Neural progenitor cell (in vitro differentiated cells): ENCODE results near the gene SCMH1. TPM values are rescaled to one million over a fixed set of nuclear protein-coding genes. Genes with fewer than 3 reads are reported as not detected.

Source experiments
- DNase-seq: peaks from one replicate; pipeline ENCODE4 v3.0.0-alpha.2; 2016; ENCODE audit warnings: low spot score
- H2AFZ ChIP-seq: fragments of 200-600 bp; sonication (generic); replicated peaks from 2 replicates; pipeline ENCODE4 v1.6.1; 2016; ENCODE audit warnings: antibody characterized with exemption
- H3F3A ChIP-seq: fragments of 200-600 bp; sonication (generic); 2 replicates; pipeline ENCODE4 v1.6.1; 2016; ENCODE audit warnings: antibody characterized with exemption, low read depth
- H3K27ac ChIP-seq: fragments of 200-600 bp; sonication (generic); 2 replicates; pipeline ENCODE4 v1.5.1; 2016; ENCODE audit warnings: mild to moderate bottlenecking
- H3K27me3 ChIP-seq: fragments of 200-600 bp; sonication (generic); 2 replicates; pipeline ENCODE4 v1.6.1; 2016; ENCODE audit warnings: mild to moderate bottlenecking, moderate library complexity
- H3K36me3 ChIP-seq: fragments of 200-600 bp; sonication (generic); 2 replicates; pipeline ENCODE4 v1.5.1; 2016
- H3K4me1 ChIP-seq: fragments of 200-600 bp; sonication (generic); 2 replicates; pipeline ENCODE4 v1.6.1; 2016; ENCODE audit warnings: mixed run types
- H3K4me2 ChIP-seq: fragments of 200-600 bp; sonication (generic); 2 replicates; pipeline ENCODE4 v1.6.1; 2016
- H3K4me3 ChIP-seq: fragments of 200-600 bp; sonication (generic); 2 replicates; pipeline ENCODE4 v1.5.1; 2016
- H3K79me2 ChIP-seq: fragments of 200-600 bp; sonication (generic); 2 replicates; pipeline ENCODE4 v1.6.1; 2016; ENCODE audit warnings: low read depth
- H3K9ac ChIP-seq: fragments of 200-600 bp; sonication (generic); 2 replicates; pipeline ENCODE4 v1.6.1; 2016
- H3K9me3 ChIP-seq: fragments of 200-600 bp; sonication (generic); 2 replicates; pipeline ENCODE4 v1.5.1; 2016; ENCODE audit warnings: low read depth
- H4K20me1 ChIP-seq: fragments of 200-600 bp; sonication (generic); 2 replicates; pipeline ENCODE4 v1.6.1; 2016; ENCODE audit warnings: low read depth
- H3K27ac Mint-ChIP-seq: 3 replicates; pipeline ENCODE4 v1.8.0; 2021; ENCODE audit warnings: mixed read lengths
- H3K27me3 Mint-ChIP-seq: 2 replicates; pipeline ENCODE4 v1.8.0; 2022; ENCODE audit warnings: low read depth, mild to moderate bottlenecking, inconsistent platforms, moderate library complexity, mixed read lengths; ENCODE audit not compliant: insufficient read depth
- H3K36me3 Mint-ChIP-seq: 3 replicates; pipeline ENCODE4 v1.8.0; 2021; ENCODE audit warnings: mixed read lengths
- H3K4me1 Mint-ChIP-seq: 3 replicates; pipeline ENCODE4 v1.8.0; 2021; ENCODE audit warnings: mixed read lengths
- H3K4me3 Mint-ChIP-seq: 3 replicates; pipeline ENCODE4 v1.8.0; 2021; ENCODE audit warnings: mild to moderate bottlenecking, moderate library complexity, mixed read lengths
- H3K9me3 Mint-ChIP-seq: 3 replicates; pipeline ENCODE4 v1.8.0; 2020; ENCODE audit warnings: mixed read lengths
- CTCF ChIP-seq: fragments of 200-600 bp; sonication (generic); IDR thresholded peaks from 2 replicates; pipeline ENCODE4 v1.5.1; 2017; ENCODE audit warnings: antibody characterized with exemption, mild to moderate bottlenecking
- EZH2 ChIP-seq: fragments of 200-600 bp; sonication (generic); IDR thresholded peaks from 2 replicates; pipeline ENCODE4 v1.6.1; 2017; ENCODE audit warnings: antibody characterized with exemption, mild to moderate bottlenecking, moderate library complexity
- EZH2phosphoT487 ChIP-seq: fragments of 200-600 bp; sonication (generic); IDR thresholded peaks from 2 replicates; pipeline ENCODE4 v1.6.1; 2017; ENCODE audit warnings: antibody characterized with exemption
- total RNA-seq: library from RNA; depleted of rRNA; stranded (reverse); fragments of >200 nt; gene quantifications from 2 replicates; pipeline ENCODE4 v1.2.3, GENCODE V29; 2015; ENCODE audit warnings: low replicate concordance

SCMH1 gene
- total RNA-seq, 1 donor from 2014 or later, result 16.1 TPM

- H3K79me2 ChIP-seq, result no peaks in the 10 kb centered on the region
- H3K4me3 Mint-ChIP-seq, result no peak overlapping the region
- H3K4me2 ChIP-seq, result no peak overlapping the region
- H3K36me3 Mint-ChIP-seq, result peaks cover 17% of the 10 kb centered on the region
- H3K9me3 Mint-ChIP-seq, result no peaks in the 10 kb centered on the region
- no peaks in the 10 kb centered on the region for H3K27me3 ChIP-seq
- H3F3A ChIP-seq, result no peaks in the 10 kb centered on the region
- no peak overlapping the region for H3K27ac Mint-ChIP-seq
- H3K4me1 Mint-ChIP-seq, result no peaks in the 10 kb centered on the region
- no peaks in the 10 kb centered on the region for H3K4me1 ChIP-seq
- TF ChIP-seq EZH2 (no peak), CTCF (no peak), EZH2phosphoT487 (no peak)
- H4K20me1 ChIP-seq, result no peaks in the 10 kb centered on the region
- no peak overlapping the region for H3K27ac ChIP-seq
- DNase-seq, result no peak
- H2AFZ ChIP-seq, result no peak overlapping the region
- no peaks in the 10 kb centered on the region for H3K9me3 ChIP-seq
- no peaks in the 10 kb centered on the region for H3K36me3 ChIP-seq
- peaks cover 7% of the 10 kb centered on the region for H3K27me3 Mint-ChIP-seq
- H3K4me3 ChIP-seq, result no peak overlapping the region
- H3K9ac ChIP-seq, result no peak overlapping the region
These were observed 195.7 kb downstream of the SCMH1 start for GRCh38 chr1:41046347-41046775.

- no peaks in the 10 kb centered on the region for H3K9me3 Mint-ChIP-seq
- no peaks in the 10 kb centered on the region for H3K36me3 ChIP-seq
- H3K4me3 Mint-ChIP-seq, result no peak overlapping the region
- no peak overlapping the region for H3K27ac ChIP-seq
- no peaks in the 10 kb centered on the region for H3K4me1 ChIP-seq
- no peak overlapping the region for H3K4me3 ChIP-seq
- H3K9ac ChIP-seq, result no peak overlapping the region
- no peaks in the 10 kb centered on the region for H3K79me2 ChIP-seq
- TF ChIP-seq CTCF (no peak), EZH2 (no peak), EZH2phosphoT487 (no peak)
- no peak overlapping the region for H3K4me2 ChIP-seq
- H3K4me1 Mint-ChIP-seq, result no peaks in the 10 kb centered on the region
- no peak for DNase-seq
- H2AFZ ChIP-seq, result no peak overlapping the region
- H4K20me1 ChIP-seq, result no peaks in the 10 kb centered on the region
- peaks cover 20% of the 10 kb centered on the region for H3K36me3 Mint-ChIP-seq
- H3K27me3 ChIP-seq, result no peaks in the 10 kb centered on the region
- no peak overlapping the region for H3K27ac Mint-ChIP-seq
- H3K27me3 Mint-ChIP-seq, result peaks cover 7% of the 10 kb centered on the region
- H3K9me3 ChIP-seq, result no peaks in the 10 kb centered on the region
- H3F3A ChIP-seq, result no peaks in the 10 kb centered on the region
These were observed 196.4 kb downstream of the SCMH1 start for GRCh38 chr1:41045740-41046139.

- no peak overlapping the region for H3K27ac Mint-ChIP-seq
- H3K36me3 ChIP-seq, result no peaks in the 10 kb centered on the region
These were observed 197.9 kb downstream of the SCMH1 start for GRCh38 chr1:41044187-41044586.

More at GRCh38 chr1:41044187-41044586, 197.9 kb downstream of the SCMH1 start:
- DNase-seq, result no peak
- H3K4me1 Mint-ChIP-seq, result no peaks in the 10 kb centered on the region
- H3K27ac ChIP-seq, result no peak overlapping the region
- H3K79me2 ChIP-seq, result no peaks in the 10 kb centered on the region
- no peaks in the 10 kb centered on the region for H3K4me1 ChIP-seq
- no peak overlapping the region for H3K4me3 ChIP-seq
- peaks cover 25% of the 10 kb centered on the region for H3K36me3 Mint-ChIP-seq
- H3K27me3 Mint-ChIP-seq, result peaks cover 7% of the 10 kb centered on the region
- H3K9me3 Mint-ChIP-seq, result no peaks in the 10 kb centered on the region
- H3K4me3 Mint-ChIP-seq, result no peak overlapping the region
- no peaks in the 10 kb centered on the region for H4K20me1 ChIP-seq
- H2AFZ ChIP-seq, result no peak overlapping the region
- H3K9ac ChIP-seq, result no peak overlapping the region
- no peaks in the 10 kb centered on the region for H3F3A ChIP-seq
- TF ChIP-seq EZH2phosphoT487, result no peak
- no peak for TF ChIP-seq CTCF
- no peak for TF ChIP-seq EZH2
- no peak overlapping the region for H3K4me2 ChIP-seq
- H3K27me3 ChIP-seq, result no peaks in the 10 kb centered on the region
- no peaks in the 10 kb centered on the region for H3K9me3 ChIP-seq
